Testis (tissue), 3 donors: ENCODE results near the gene OR9I1. TPM values are rescaled to one million over a fixed set of nuclear protein-coding genes. Genes with fewer than 3 reads are reported as not detected.

Source experiments
- DNase-seq: peaks from one replicate; pipeline ENCODE4 v3.0.0-alpha.2; 2019
- H3K27ac ChIP-seq, 2 donors: fragments of 200-600 bp; sonication (generic); one replicate each; pipeline ENCODE4 v1.5.1; 2019
- H3K27me3 ChIP-seq: fragments of 200-600 bp; sonication (generic); one replicate; pipeline ENCODE4 v1.5.1; 2019
- H3K36me3 ChIP-seq: fragments of 200-600 bp; sonication (generic); one replicate; pipeline ENCODE4 v1.5.1; 2017; ENCODE audit warnings: low read depth; ENCODE audit errors: missing control alignments
- H3K4me1 ChIP-seq: fragments of 200-600 bp; sonication (generic); one replicate; pipeline ENCODE4 v1.5.1; 2019
- H3K4me3 ChIP-seq, 2 donors: fragments of 200-600 bp; sonication (generic); one replicate each; pipeline ENCODE4 v1.5.1; 2017 to 2019
- H3K9me3 ChIP-seq: fragments of 200-600 bp; sonication (generic); one replicate; pipeline ENCODE4 v1.5.1; 2017
- CTCF ChIP-seq, 3 experiments: fragments of 450-650 bp in 2 of 3; fragments of 200-600 bp in 1 of 3; sonication (generic) in 1 of 3; IDR thresholded peaks; one replicate each; pipeline ENCODE4 v1.5.1; 2016 to 2019; ENCODE audit warnings: antibody characterized with exemption in 3 of 3, mild to moderate bottlenecking in 2 of 3, moderate library complexity in 1 of 3
- POLR2A ChIP-seq: fragments of 450-650 bp; IDR thresholded peaks from one replicate; pipeline ENCODE4 v1.6.1; 2017; ENCODE audit warnings: antibody characterized with exemption, mild to moderate bottlenecking, moderate library complexity
- WGBS, 2 donors: methylation state at CpG; one replicate each; pipeline ENCODE4 v1.1.5; 2018; 5-methylcytosine and 5-hydroxymethylcytosine counted together
- intact Hi-C: fragments of 100-400 bp; cut with DNase I; formaldehyde crosslinking; loops from one replicate; pipeline ENCODE4 v1.15.1; 2023; ENCODE audit warnings: low total_unique reads
- polyA plus RNA-seq: library from polyadenylated mRNA; stranded (reverse); fragments of 350-450 nt; fragmentation: Illumina TruSeq; extraction: RNeasy Lipid Tissue Mini Kit (QIAGEN cat#74804); gene quantifications from one replicate; pipeline ENCODE4 v1.2.3, GENCODE V29; 2014; ENCODE audit warnings: low read depth, low replicate concordance; ENCODE audit not compliant: insufficient read depth
- total RNA-seq, 2 donors: library from RNA; depleted of rRNA; stranded (reverse); fragments of >200 nt; gene quantifications; one replicate each; pipeline ENCODE4 v1.2.3, GENCODE V29; 2016

Gene OR9I1
- total and polyA plus RNA-seq, 3 donors from 2014 or later: not detected

- DNase-seq: no peak
- no peak overlapping the region for H3K4me3 ChIP-seq
- TF ChIP-seq CTCF (IDR thresholded peaks at IDR 0.05) (no peak), POLR2A (no peak)
- no peaks in the 10 kb centered on the region for H3K4me1 ChIP-seq
- H3K9me3 ChIP-seq: no peaks in the 10 kb centered on the region
- 65 to 79% methylated on average over 3 of the region's 3 CpGs for WGBS, 2 donors
- H3K36me3 ChIP-seq: no peaks in the 10 kb centered on the region
- H3K27me3 ChIP-seq: no peaks in the 10 kb centered on the region
- intact Hi-C loops: no loop called here
- no peak overlapping the region for H3K27ac ChIP-seq
Measured at GRCh38 chr11:58152781-58153180, 27.5 kb upstream of the OR9I1 start.

- intact Hi-C loops: no loop called here
- Histone ChIP-seq H3K36me3 (no peaks in the 10 kb centered on the region), H3K4me3 (no peak overlapping the region), H3K27me3 (no peaks in the 10 kb centered on the region), H3K4me1 (no peaks in the 10 kb centered on the region), H3K27ac (no peak overlapping the region), H3K9me3 (no peaks in the 10 kb centered on the region)
- DNase-seq: no peak
- 77 to 83% methylated on average over 1 of the region's 1 CpG for WGBS, 2 donors
- TF ChIP-seq CTCF (IDR thresholded peaks at IDR 0.05): no peak
Measured at GRCh38 chr11:58142761-58143160, 17.4 kb upstream of the OR9I1 start.

GRCh38 chr11:58135171-58135570 is 9.8 kb upstream of the OR9I1 start:
- Histone ChIP-seq H3K4me1 (no peaks in the 10 kb centered on the region), H3K27ac (no peak overlapping the region), H3K27me3 (no peaks in the 10 kb centered on the region), H3K9me3 (no peaks in the 10 kb centered on the region), H3K36me3 (no peaks in the 10 kb centered on the region), H3K4me3 (no peak overlapping the region)
- TF ChIP-seq POLR2A (no peak), CTCF (IDR thresholded peaks at IDR 0.05) (no peak)
- no peak for DNase-seq
- intact Hi-C loops: no loop called here
- 84 to 85% methylated on average over 1 of the region's 1 CpG for WGBS, 2 donors

GRCh38 chr11:58134151-58134550 is 8.8 kb upstream of the OR9I1 start:
- Histone ChIP-seq H3K36me3 (no peaks in the 10 kb centered on the region), H3K9me3 (no peaks in the 10 kb centered on the region), H3K4me3 (no peak overlapping the region), H3K27ac (no peak overlapping the region), H3K4me1 (no peaks in the 10 kb centered on the region), H3K27me3 (no peaks in the 10 kb centered on the region)
- TF ChIP-seq CTCF (IDR thresholded peaks at IDR 0.05): no peak
- TF ChIP-seq POLR2A: no peak
- no peak for DNase-seq
- WGBS, 2 donors: 80 to 94% methylated on average over 1 of the region's 1 CpG
- intact Hi-C loops: no loop called here

- H3K4me3 ChIP-seq: no peak overlapping the region
- H3K27ac ChIP-seq: no peak overlapping the region
- H3K4me1 ChIP-seq: no peaks in the 10 kb centered on the region
- no peaks in the 10 kb centered on the region for H3K9me3 ChIP-seq
- intact Hi-C loops: no loop called here
- DNase-seq: no peak
- no peaks in the 10 kb centered on the region for H3K36me3 ChIP-seq
- H3K27me3 ChIP-seq: no peaks in the 10 kb centered on the region
- 62 to 63% methylated on average over 7 of the region's 7 CpGs for WGBS, 2 donors
- no peak for TF ChIP-seq CTCF (IDR thresholded peaks at IDR 0.05)
- TF ChIP-seq POLR2A: no peak
Measured at GRCh38 chr11:58133309-58134076, 8.2 kb upstream of the OR9I1 start.
